ENCODE data around the gene SOX6. TPM values are rescaled to one million over a fixed set of nuclear protein-coding genes. Genes with fewer than 3 reads are reported as not detected.

SOX6 gene
- total RNA-seq, 1 donor from 2014 or later, result 8.3 TPM

- H3K36me3 ChIP-seq, result no peaks in the 10 kb centered on the region
- no peaks in the 10 kb centered on the region for H3K27me3 ChIP-seq
- DNase-seq, result no peak
- no peak overlapping the region for H3K27ac ChIP-seq
- H3K9me3 ChIP-seq, result no peaks in the 10 kb centered on the region
- intact Hi-C loops (cut with DNase I), result no loop called here
- no peak for TF ChIP-seq CTCF (IDR thresholded peaks at IDR 0.05)
- no peak overlapping the region for H3K4me3 ChIP-seq
- no peak for ATAC-seq
- no peaks in the 10 kb centered on the region for H3K4me1 ChIP-seq
These were observed 365.1 kb downstream of the SOX6 start for GRCh38 chr11:15991215-15991614.

- no peaks in the 10 kb centered on the region for H3K27me3 ChIP-seq
- DNase-seq (no peak), ATAC-seq (no peak)
- no peak for TF ChIP-seq CTCF (IDR thresholded peaks at IDR 0.05)
- H3K27ac ChIP-seq, result no peak overlapping the region
- H3K36me3 ChIP-seq, result no peaks in the 10 kb centered on the region
- H3K4me3 ChIP-seq, result no peak overlapping the region
- no peaks in the 10 kb centered on the region for H3K9me3 ChIP-seq
- no peaks in the 10 kb centered on the region for H3K4me1 ChIP-seq
- intact Hi-C loops (cut with DNase I), result no loop called here
These were observed 366.7 kb downstream of the SOX6 start for GRCh38 chr11:15989685-15990084.

- H3K36me3 ChIP-seq, result no peaks in the 10 kb centered on the region
- no peak overlapping the region for H3K4me3 ChIP-seq
- H3K27me3 ChIP-seq, result no peaks in the 10 kb centered on the region
- ATAC-seq (peak; percentile 20), DNase-seq (no peak)
- H3K9me3 ChIP-seq, result no peaks in the 10 kb centered on the region
- TF ChIP-seq CTCF (IDR thresholded peaks at IDR 0.05), result peak; percentile 14
- no peak overlapping the region for H3K27ac ChIP-seq
- no peaks in the 10 kb centered on the region for H3K4me1 ChIP-seq
- intact Hi-C loops (cut with DNase I), result no loop called here
These were observed 367.6 kb downstream of the SOX6 start for GRCh38 chr11:15988693-15989231.

GRCh38 chr11:15988016-15988550 is 368.3 kb downstream of the SOX6 start:
- no peaks in the 10 kb centered on the region for H3K27me3 ChIP-seq
- intact Hi-C loops (cut with DNase I), result no loop called here
- DNase-seq (no peak), ATAC-seq (no peak)
- no peak overlapping the region for H3K27ac ChIP-seq
- H3K4me3 ChIP-seq, result no peak overlapping the region
- no peaks in the 10 kb centered on the region for H3K36me3 ChIP-seq
- TF ChIP-seq CTCF (IDR thresholded peaks at IDR 0.05), result no peak
- no peaks in the 10 kb centered on the region for H3K9me3 ChIP-seq
- no peaks in the 10 kb centered on the region for H3K4me1 ChIP-seq

- ATAC-seq, result no peak
These were observed 369.3 kb downstream of the SOX6 start for GRCh38 chr11:15987046-15987445.

More at GRCh38 chr11:15987046-15987445, 369.3 kb downstream of the SOX6 start:
- H3K4me1 ChIP-seq, result no peaks in the 10 kb centered on the region
- H3K27me3 ChIP-seq, result no peaks in the 10 kb centered on the region
- no peak for DNase-seq
- no peak for TF ChIP-seq CTCF (IDR thresholded peaks at IDR 0.05)
- no peak overlapping the region for H3K4me3 ChIP-seq
- intact Hi-C loops (cut with DNase I), result no loop called here
- H3K9me3 ChIP-seq, result no peaks in the 10 kb centered on the region
- no peak overlapping the region for H3K27ac ChIP-seq
- H3K36me3 ChIP-seq, result no peaks in the 10 kb centered on the region
